Measurements from ENCODE around the gene UFL1.

UFL1 gene

DNA sequence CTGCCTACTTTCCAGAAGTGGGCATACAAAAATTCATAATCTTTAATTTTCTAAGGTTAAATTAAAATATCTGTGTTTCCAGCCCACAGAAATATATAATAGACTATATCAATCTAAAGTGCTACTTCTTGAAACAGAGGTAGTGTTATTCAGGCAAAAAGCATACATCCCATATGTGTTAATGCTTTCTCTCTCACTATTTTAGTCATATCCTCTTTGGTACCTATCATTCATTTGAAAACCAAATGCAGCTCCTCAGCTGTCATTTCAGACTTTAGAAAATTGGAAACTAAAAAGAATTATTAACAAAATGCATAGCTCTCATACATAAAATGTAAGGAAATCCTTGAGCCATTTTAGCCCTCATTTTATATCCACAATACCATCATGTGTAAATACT is 42.2 kb downstream of the UFL1 start:
- Histone ChIP-seq H2BK120ac (ENCODE audit: low read depth, low read length) (no peak overlapping the region), H3K36me3 (ENCODE audit: control insufficient read depth in 1 of 2, insufficient read depth in 2 of 2, low read depth in 1 of 2, low read length in 2 of 2) (no peaks in the 10 kb centered on the region), H3K9me3 (ENCODE audit: control insufficient read depth, low read length) (no peaks in the 10 kb centered on the region), H3K27ac (ENCODE audit: low read length, poor library complexity, severe bottlenecking) (no peak overlapping the region), H2AK5ac (ENCODE audit: low read length, severe bottlenecking) (no peak overlapping the region), H3K9ac (ENCODE audit: low read length) (no peak overlapping the region), H3K4ac (ENCODE audit: low read depth in 1 of 2, low read length in 2 of 2) (no peak overlapping the region), H2BK15ac (ENCODE audit: low read depth, poor library complexity, severe bottlenecking) (no peak overlapping the region), H3K14ac (ENCODE audit: low read length in 2 of 2) (no peak overlapping the region), H3K23ac (ENCODE audit: low read length in 2 of 2) (no peak overlapping the region), H4K8ac (ENCODE audit: low read length) (no peak overlapping the region), H3K27me3 (ENCODE audit: control insufficient read depth in 1 of 2, insufficient read depth in 1 of 2, low read length in 2 of 2) (no peaks in the 10 kb centered on the region), H3K4me1 (ENCODE audit: control insufficient read depth, insufficient read depth, low read depth, low read length) (no peaks in the 10 kb centered on the region), H3K18ac (ENCODE audit: low read depth in 1 of 2, low read length in 2 of 2) (no peak overlapping the region), H3K4me2 (ENCODE audit: low read length, poor library complexity, severe bottlenecking) (no peak overlapping the region), H4K91ac (ENCODE audit: low read length) (no peak overlapping the region), H3K4me3 (ENCODE audit: insufficient read depth in 1 of 2, low read depth in 1 of 2, low read length in 2 of 2) (no peak overlapping the region), H2BK12ac (ENCODE audit: low read length in 2 of 2) (no peak overlapping the region), H2AFZ (ENCODE audit: low read depth, low read length) (no peak overlapping the region), H3K79me1 (replicated peaks; ENCODE audit: low read length, poor library complexity, severe bottlenecking) (no peaks in the 10 kb centered on the region), H2BK5ac (ENCODE audit: low read depth, low read length, poor library complexity, severe bottlenecking) (no peak overlapping the region)
- DNase-seq, result no peak

DNA sequence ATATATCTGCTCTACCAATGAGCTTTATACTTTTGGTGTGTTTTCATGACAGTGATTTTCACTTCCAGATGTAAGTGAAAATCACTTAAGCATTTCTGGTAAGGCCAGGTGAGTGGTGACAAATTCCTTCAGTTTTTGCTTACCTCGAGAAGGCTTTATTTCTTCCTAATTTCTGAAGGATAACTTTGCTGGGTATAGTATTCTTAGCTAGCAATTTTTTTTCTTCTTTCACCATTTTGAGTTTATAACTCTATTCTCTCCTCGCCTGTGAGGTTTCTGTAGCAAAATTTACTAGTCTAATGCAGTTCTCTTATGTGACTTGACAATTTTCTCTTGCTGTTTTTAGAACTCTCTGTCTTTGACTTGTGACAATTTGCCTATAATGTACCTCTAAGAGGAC is 48.4 kb downstream of the UFL1 start:
- H2BK12ac ChIP-seq (ENCODE audit: low read length in 2 of 2), result no peak overlapping the region
- no peak overlapping the region for H3K27ac ChIP-seq (ENCODE audit: low read length, poor library complexity, severe bottlenecking)
- no peak overlapping the region for H3K18ac ChIP-seq (ENCODE audit: low read depth in 1 of 2, low read length in 2 of 2)
- no peak overlapping the region for H2AFZ ChIP-seq (ENCODE audit: low read depth, low read length)
- H3K23ac ChIP-seq (ENCODE audit: low read length in 2 of 2), result no peak overlapping the region
- H2BK15ac ChIP-seq (ENCODE audit: low read depth, poor library complexity, severe bottlenecking), result no peak overlapping the region
- no peak overlapping the region for H3K4ac ChIP-seq (ENCODE audit: low read depth in 1 of 2, low read length in 2 of 2)
- no peaks in the 10 kb centered on the region for H3K4me1 ChIP-seq (ENCODE audit: control insufficient read depth, insufficient read depth, low read depth, low read length)
- H4K91ac ChIP-seq (ENCODE audit: low read length), result no peak overlapping the region
- no peaks in the 10 kb centered on the region for H3K36me3 ChIP-seq (ENCODE audit: control insufficient read depth in 1 of 2, insufficient read depth in 2 of 2, low read depth in 1 of 2, low read length in 2 of 2)
- no peak overlapping the region for H3K4me3 ChIP-seq (ENCODE audit: insufficient read depth in 1 of 2, low read depth in 1 of 2, low read length in 2 of 2)
- H4K8ac ChIP-seq (ENCODE audit: low read length), result no peak overlapping the region
- H3K27me3 ChIP-seq (ENCODE audit: control insufficient read depth in 1 of 2, insufficient read depth in 1 of 2, low read length in 2 of 2), result no peaks in the 10 kb centered on the region
- no CpG with 5 or more reads among the region's 2 CpGs for WGBS
- no peak overlapping the region for H3K14ac ChIP-seq (ENCODE audit: low read length in 2 of 2)
- H3K9me3 ChIP-seq (ENCODE audit: control insufficient read depth, low read length), result peaks cover 27% of the 10 kb centered on the region
- no peak overlapping the region for H2BK120ac ChIP-seq (ENCODE audit: low read depth, low read length)
- no peak for DNase-seq
- H2BK5ac ChIP-seq (ENCODE audit: low read depth, low read length, poor library complexity, severe bottlenecking), result no peak overlapping the region
- H3K9ac ChIP-seq (ENCODE audit: low read length), result no peak overlapping the region
- no peak overlapping the region for H3K4me2 ChIP-seq (ENCODE audit: low read length, poor library complexity, severe bottlenecking)
- H2AK5ac ChIP-seq (ENCODE audit: low read length, severe bottlenecking), result no peak overlapping the region
- H3K79me1 ChIP-seq (replicated peaks; ENCODE audit: low read length, poor library complexity, severe bottlenecking), result no peaks in the 10 kb centered on the region

DNA sequence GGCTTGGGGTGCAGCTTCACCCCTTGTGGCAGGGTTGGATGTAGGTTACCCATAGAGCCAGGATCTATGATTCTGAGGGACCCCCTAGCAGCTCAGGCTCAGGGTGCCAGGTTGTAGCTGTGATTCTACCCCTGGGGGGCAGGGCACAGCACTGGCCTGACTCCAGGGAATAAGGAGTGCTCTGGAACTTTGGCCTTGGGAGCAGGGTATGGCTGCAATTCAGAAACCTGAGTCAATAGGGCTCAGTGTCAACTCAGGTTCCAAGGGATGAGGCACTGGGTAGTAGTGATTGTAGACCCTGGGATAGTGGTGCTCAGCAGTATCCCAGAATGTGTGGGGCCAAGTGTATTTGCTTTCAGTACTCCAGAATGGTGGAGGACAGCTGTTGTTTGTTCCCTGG is 49.9 kb downstream of the UFL1 start:
- Histone ChIP-seq H2BK15ac (ENCODE audit: low read depth, poor library complexity, severe bottlenecking) (no peak overlapping the region), H4K8ac (ENCODE audit: low read length) (no peak overlapping the region), H3K14ac (ENCODE audit: low read length in 2 of 2) (no peak overlapping the region), H3K9me3 (ENCODE audit: control insufficient read depth, low read length) (peaks cover 27% of the 10 kb centered on the region), H2BK120ac (ENCODE audit: low read depth, low read length) (no peak overlapping the region), H3K4me3 (ENCODE audit: insufficient read depth in 1 of 2, low read depth in 1 of 2, low read length in 2 of 2) (no peak overlapping the region), H2BK12ac (ENCODE audit: low read length in 2 of 2) (no peak overlapping the region), H3K9ac (ENCODE audit: low read length) (no peak overlapping the region), H3K4me2 (ENCODE audit: low read length, poor library complexity, severe bottlenecking) (no peak overlapping the region), H2BK5ac (ENCODE audit: low read depth, low read length, poor library complexity, severe bottlenecking) (no peak overlapping the region), H3K79me1 (replicated peaks; ENCODE audit: low read length, poor library complexity, severe bottlenecking) (no peaks in the 10 kb centered on the region), H3K23ac (ENCODE audit: low read length in 2 of 2) (no peak overlapping the region), H3K27me3 (ENCODE audit: control insufficient read depth in 1 of 2, insufficient read depth in 1 of 2, low read length in 2 of 2) (no peaks in the 10 kb centered on the region), H3K4ac (ENCODE audit: low read depth in 1 of 2, low read length in 2 of 2) (no peak overlapping the region), H3K27ac (ENCODE audit: low read length, poor library complexity, severe bottlenecking) (no peak overlapping the region), H2AK5ac (ENCODE audit: low read length, severe bottlenecking) (no peak overlapping the region), H3K36me3 (ENCODE audit: control insufficient read depth in 1 of 2, insufficient read depth in 2 of 2, low read depth in 1 of 2, low read length in 2 of 2) (no peaks in the 10 kb centered on the region), H4K91ac (ENCODE audit: low read length) (no peak overlapping the region), H3K4me1 (ENCODE audit: control insufficient read depth, insufficient read depth, low read depth, low read length) (no peaks in the 10 kb centered on the region), H3K18ac (ENCODE audit: low read depth in 1 of 2, low read length in 2 of 2) (no peak overlapping the region), H2AFZ (ENCODE audit: low read depth, low read length) (no peak overlapping the region)
- DNase-seq, result no peak

DNA sequence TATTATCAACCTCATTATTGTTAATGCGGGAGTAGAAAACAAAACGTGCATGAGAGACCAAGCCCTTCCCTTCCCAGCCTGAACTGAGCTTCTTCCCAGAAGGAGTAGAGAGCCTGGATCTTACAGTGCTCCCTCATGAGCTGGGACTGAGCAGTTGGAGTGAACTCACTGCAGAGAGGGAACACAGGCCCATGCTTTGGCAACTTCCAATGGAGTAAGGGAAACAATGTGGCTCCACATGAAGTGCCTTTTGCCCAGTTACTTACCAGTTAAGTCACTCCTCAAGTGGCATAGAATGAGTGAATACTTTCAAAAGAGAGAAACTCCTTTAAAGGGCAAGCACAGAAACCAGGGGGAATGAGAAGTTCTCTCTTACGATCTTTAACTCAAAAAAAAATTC is 53.8 kb downstream of the UFL1 start:
- no peak overlapping the region for H3K18ac ChIP-seq (ENCODE audit: low read depth in 1 of 2, low read length in 2 of 2)
- no peak overlapping the region for H2BK12ac ChIP-seq (ENCODE audit: low read length in 2 of 2)
- H2AFZ ChIP-seq (ENCODE audit: low read depth, low read length), result no peak overlapping the region
- no peak overlapping the region for H3K14ac ChIP-seq (ENCODE audit: low read length in 2 of 2)
- H3K23ac ChIP-seq (ENCODE audit: low read length in 2 of 2), result no peak overlapping the region
- H3K4me1 ChIP-seq (ENCODE audit: control insufficient read depth, insufficient read depth, low read depth, low read length), result no peaks in the 10 kb centered on the region
- H2AK5ac ChIP-seq (ENCODE audit: low read length, severe bottlenecking), result no peak overlapping the region
- H3K4me3 ChIP-seq (ENCODE audit: insufficient read depth in 1 of 2, low read depth in 1 of 2, low read length in 2 of 2), result no peak overlapping the region
- H3K4me2 ChIP-seq (ENCODE audit: low read length, poor library complexity, severe bottlenecking), result no peak overlapping the region
- H3K9me3 ChIP-seq (ENCODE audit: control insufficient read depth, low read length), result peaks cover 13% of the 10 kb centered on the region
- H3K27ac ChIP-seq (ENCODE audit: low read length, poor library complexity, severe bottlenecking), result no peak overlapping the region
- no peak overlapping the region for H2BK15ac ChIP-seq (ENCODE audit: low read depth, poor library complexity, severe bottlenecking)
- H2BK120ac ChIP-seq (ENCODE audit: low read depth, low read length), result no peak overlapping the region
- no peak overlapping the region for H4K91ac ChIP-seq (ENCODE audit: low read length)
- DNase-seq, result no peak
- no peaks in the 10 kb centered on the region for H3K36me3 ChIP-seq (ENCODE audit: control insufficient read depth in 1 of 2, insufficient read depth in 2 of 2, low read depth in 1 of 2, low read length in 2 of 2)
- H3K9ac ChIP-seq (ENCODE audit: low read length), result no peak overlapping the region
- H4K8ac ChIP-seq (ENCODE audit: low read length), result no peak overlapping the region
- 80% methylated on average over 3 of the region's 3 CpGs for WGBS
- no peak overlapping the region for H3K4ac ChIP-seq (ENCODE audit: low read depth in 1 of 2, low read length in 2 of 2)
- H2BK5ac ChIP-seq (ENCODE audit: low read depth, low read length, poor library complexity, severe bottlenecking), result no peak overlapping the region
- H3K79me1 ChIP-seq (replicated peaks; ENCODE audit: low read length, poor library complexity, severe bottlenecking), result no peaks in the 10 kb centered on the region
- H3K27me3 ChIP-seq (ENCODE audit: control insufficient read depth in 1 of 2, insufficient read depth in 1 of 2, low read length in 2 of 2), result no peaks in the 10 kb centered on the region

All from mesenchymal stem cell (in vitro differentiated cells and primary cell).